ENCODE results near the gene ESPN. TPM values are rescaled to one million over a fixed set of nuclear protein-coding genes. Genes with fewer than 3 reads are reported as not detected.

Gene ESPN
- total and polyA plus RNA-seq, 2 of the 4 experiments (the other 2 are of a cell fraction): under 0.01 to 0.02 TPM

- H2BK120ac ChIP-seq (ENCODE audit: low read depth, low read length): no peak overlapping the region
- WGBS, 2 experiments (ENCODE audit: extremely low coverage in 2 of 2, insufficient read length in 1 of 2): 0% methylated on average over 4 of the region's 15 CpGs; no CpG with 5 or more reads in 1 of the 2 experiments
- no peak overlapping the region for H3K18ac ChIP-seq (ENCODE audit: low read depth, low read length)
- peak overlapping the region; percentile 78 for H2AFZ ChIP-seq (replicated peaks; ENCODE audit: low read length, poor library complexity)
- no peak overlapping the region; the same call in 1 of the 2 replicates for H3K4me2 ChIP-seq (ENCODE audit: low read depth, low read length)
- no peak overlapping the region for H4K8ac ChIP-seq (ENCODE audit: low read depth in 2 of 2, low read length in 2 of 2)
- peak; percentile 78 for DNase-seq
- peak; percentile 73 for ATAC-seq (ENCODE audit: low read depth)
- peaks cover 6% of the 10 kb centered on the region for H3K4me1 ChIP-seq (ENCODE audit: control insufficient read depth, insufficient read depth, low read length)
- H2BK15ac ChIP-seq (ENCODE audit: low read depth, low read length): no peak overlapping the region
- no peaks in the 10 kb centered on the region for H3K9me3 ChIP-seq (ENCODE audit: control insufficient read depth, insufficient read depth, low read length)
- H4K91ac ChIP-seq (ENCODE audit: insufficient read depth, low read depth, low read length): no peak overlapping the region
- H3K27ac ChIP-seq (ENCODE audit: insufficient read depth, low read length): no peak overlapping the region
- no peak overlapping the region for H3K23ac ChIP-seq (ENCODE audit: low read depth, low read length)
- no peak overlapping the region for H4K5ac ChIP-seq (ENCODE audit: low read depth, low read length)
- no peak overlapping the region for H3K56ac ChIP-seq (ENCODE audit: extremely low read depth, insufficient read depth, low read length)
- ChIA-PET CTCF (interaction anchor here (0.6 to 1.4 kb wide), 3 partner anchors 108 to 240 kb away, joined by 3 to 5 read pairs (median 3); no protein-coding TSS in a partner anchor), POLR2A (ENCODE audit: unreplicated experiment) (no interaction called here)
- dilution Hi-C loops (cut with HindIII; ENCODE audit: low sequenced_read_pairs, unreplicated experiment) (no loop called here), intact Hi-C loops (cut with micrococcal nuclease) (loop anchor here (1.0 to 5.0 kb wide), 4 partner anchors 37 to 731 kb away; partner anchors contain the start of gene NOL9), in situ Hi-C loops (cut with MboI; ENCODE audit: low sequenced_read_pairs) (no loop called here)
- H3K9me1 ChIP-seq (ENCODE audit: insufficient read depth, low read length): no peaks in the 10 kb centered on the region
- H2AK5ac ChIP-seq (ENCODE audit: low read depth, low read length): peak overlapping the region; percentile 14; the same call in 1 of the 2 replicates
- H3K14ac ChIP-seq (replicated peaks; ENCODE audit: low read depth, low read length): no peak overlapping the region
- no peaks in the 10 kb centered on the region for H3K36me3 ChIP-seq (ENCODE audit: control insufficient read depth, insufficient read depth, low read length)
- peaks cover 6% of the 10 kb centered on the region; the same call in 1 of the 2 replicates for H4K20me1 ChIP-seq (ENCODE audit: insufficient read depth, low read length)
- no peak overlapping the region for H3K4ac ChIP-seq (ENCODE audit: low read depth, low read length)
- no peak overlapping the region for H2BK5ac ChIP-seq (ENCODE audit: low read depth, low read length, poor library complexity, severe bottlenecking)
- peak overlapping the region; percentile 91 for H2AK9ac ChIP-seq (replicated peaks; ENCODE audit: low read depth, low read length, poor library complexity)
- H3K79me1 ChIP-seq (ENCODE audit: low read depth in 1 of 2, low read length in 2 of 2): peaks cover 3 to 16% of the 10 kb centered on the region in 2 experiments; a peak in 2 of 4 replicates
- H2BK20ac ChIP-seq (ENCODE audit: low read depth, low read length): no peak overlapping the region
- no TSS peak for BruUV-seq (replicated peaks)
- H3K27me3 ChIP-seq (ENCODE audit: control insufficient read depth, insufficient read depth, low read length): no peaks in the 10 kb centered on the region
- no peak overlapping the region for H3K9ac ChIP-seq (ENCODE audit: low read depth, low read length)
- no peak overlapping the region for H3K4me3 ChIP-seq (ENCODE audit: insufficient read depth, low read depth, low read length)
- no peak for TF ChIP-seq FOS (IDR thresholded peaks at IDR 0.05; ENCODE audit: low read depth, low read length)
- TF ChIP-seq CEBPB (IDR thresholded peaks at IDR 0.05; ENCODE audit: low read depth, low read length): no peak
- TF ChIP-seq POLR2A (IDR thresholded peaks at IDR 0.05; ENCODE audit: low read depth, low read length): no peak
- no peak for TF ChIP-seq NFE2L2 (IDR thresholded peaks at IDR 0.05; ENCODE audit: low read depth, low read length)
- TF ChIP-seq RFX5 (IDR thresholded peaks at IDR 0.05; ENCODE audit: low read depth, low read length): no peak
- no peak for TF ChIP-seq RCOR1 (IDR thresholded peaks at IDR 0.05; ENCODE audit: insufficient replicate concordance, low read length)
- TF ChIP-seq MAFK (IDR thresholded peaks at IDR 0.05; ENCODE audit: low read depth, low read length): no peak
- TF ChIP-seq MAZ (IDR thresholded peaks at IDR 0.05; ENCODE audit: borderline replicate concordance, low read depth, low read length): peak; percentile 57; the same call in 1 of the 2 replicates
- peak; percentile 88 for TF ChIP-seq SMC3 (IDR thresholded peaks at IDR 0.05; ENCODE audit: low read depth, low read length)
- peak; percentile 77 for TF ChIP-seq RAD21 (IDR thresholded peaks at IDR 0.05; ENCODE audit: low read length)
- 0 out of 2 replicates have a peak, but pooled peaks have one; percentile 76 for TF ChIP-seq MXI1 (IDR thresholded peaks at IDR 0.05; ENCODE audit: borderline replicate concordance, low read depth, low read length)
- 0 out of 2 replicates have a peak, but pooled peaks have one; percentile 55 for TF ChIP-seq CHD1 (IDR thresholded peaks at IDR 0.05; ENCODE audit: low read depth, low read length)
- no peak for TF ChIP-seq ELK1 (IDR thresholded peaks at IDR 0.05; ENCODE audit: borderline replicate concordance, low read depth, low read length)
- TF ChIP-seq CTCF (conservative IDR thresholded peaks at IDR 0.05; ENCODE audit: low read depth, low read length): peak; percentile 90
- no peak for TF ChIP-seq USF2 (IDR thresholded peaks at IDR 0.05; ENCODE audit: low read depth, low read length)
Measured at GRCh38 chr1:6486433-6487011, 61.9 kb downstream of the ESPN start.
